ENCODE data around the gene P3H3. TPM values are rescaled to one million over a fixed set of nuclear protein-coding genes. Genes with fewer than 3 reads are reported as not detected.
"Not testable (repeated sequence)": the region's sequence is repeated elsewhere in the genome, so short reads cannot be mapped to it uniquely, and the experiment has no call there.

The P3H3 gene
- total RNA-seq, 1 experiment from 2014 or later = 29.5 TPM

GRCh38 chr12:6888360-6888759 lies 60.2 kb downstream of the P3H3 start:
- DNase-seq (ENCODE audit: low spot score) = peak; percentile 2

GRCh38 chr12:6888794-6889193 lies 60.6 kb downstream of the P3H3 start:
- not testable (repeated sequence) for DNase-seq (ENCODE audit: low spot score)

Other genes starting within 250 kb of the P3H3 start
- gene CHD4, start 221.0 kb upstream of the P3H3 start, total RNA-seq (2014; rRNA removed; shearing (Covaris generic)) = 242 and 246 TPM in 2 replicates
- 0.04 TPM in 1 of 2 replicates, not detected in the other for gene LPAR5, start 192.4 kb upstream of the P3H3 start, total RNA-seq (2014; rRNA removed; shearing (Covaris generic))
- gene ACRBP, start 181.0 kb upstream of the P3H3 start, total RNA-seq (2014; rRNA removed; shearing (Covaris generic)) = not detected in 2 replicates
- 57.8 and 65.7 TPM in 2 replicates for gene ING4, start 165.3 kb upstream of the P3H3 start, total RNA-seq (2014; rRNA removed; shearing (Covaris generic))
- 21.2 and 23.6 TPM in 2 replicates for gene ZNF384, start 139.0 kb upstream of the P3H3 start, total RNA-seq (2014; rRNA removed; shearing (Covaris generic))
- gene PIANP, start 127.6 kb upstream of the P3H3 start, total RNA-seq (2014; rRNA removed; shearing (Covaris generic)) = not detected in 2 replicates
- 93.8 and 93.9 TPM in 2 replicates for gene COPS7A, start 104.4 kb upstream of the P3H3 start, total RNA-seq (2014; rRNA removed; shearing (Covaris generic))
- gene MLF2, start 75.3 kb upstream of the P3H3 start, total RNA-seq (2014; rRNA removed; shearing (Covaris generic)) = 314 and 332 TPM in 2 replicates
- gene PTMS, start 62.0 kb upstream of the P3H3 start, total RNA-seq (2014; rRNA removed; shearing (Covaris generic)) = 122 and 133 TPM in 2 replicates
- gene LAG3, start 55.9 kb upstream of the P3H3 start, total RNA-seq (2014; rRNA removed; shearing (Covaris generic)) = 0.06 TPM in 1 of 2 replicates, not detected in the other
- gene CD4, start 38.9 kb upstream of the P3H3 start, total RNA-seq (2014; rRNA removed; shearing (Covaris generic)) = 0.12 TPM in 1 of 2 replicates, not detected in the other
- 8.5 and 13.8 TPM in 2 replicates for gene GPR162, start 6.6 kb upstream of the P3H3 start, total RNA-seq (2014; rRNA removed; shearing (Covaris generic))
- gene GNB3, start 12.5 kb downstream of the P3H3 start, total RNA-seq (2014; rRNA removed; shearing (Covaris generic)) = 0.12 and 1.0 TPM in 2 replicates
- 75.3 and 101 TPM in 2 replicates for gene CDCA3, start 22.9 kb downstream of the P3H3 start, total RNA-seq (2014; rRNA removed; shearing (Covaris generic))
- 86.2 and 91.4 TPM in 2 replicates for gene USP5, start 23.7 kb downstream of the P3H3 start, total RNA-seq (2014; rRNA removed; shearing (Covaris generic))
- 2,242 and 2,549 TPM in 2 replicates for gene TPI1, start 39.1 kb downstream of the P3H3 start, total RNA-seq (2014; rRNA removed; shearing (Covaris generic))
- gene SPSB2, start 44.9 kb downstream of the P3H3 start, total RNA-seq (2014; rRNA removed; shearing (Covaris generic)) = 10.8 TPM in 2 replicates
- 4.1 and 12.2 TPM in 2 replicates for gene LRRC23, start 76.4 kb downstream of the P3H3 start, total RNA-seq (2014; rRNA removed; shearing (Covaris generic))
- gene ENO2, start 86.2 kb downstream of the P3H3 start, total RNA-seq (2014; rRNA removed; shearing (Covaris generic)) = 10.6 and 11.2 TPM in 2 replicates
- 6.0 and 14.2 TPM in 2 replicates for gene ATN1, start 99.6 kb downstream of the P3H3 start, total RNA-seq (2014; rRNA removed; shearing (Covaris generic))
- gene RNU7-1, start 115.4 kb downstream of the P3H3 start, total RNA-seq (2014; rRNA removed; shearing (Covaris generic)) = not detected in 2 replicates
- gene C12orf57, start 115.6 kb downstream of the P3H3 start, total RNA-seq (2014; rRNA removed; shearing (Covaris generic)) = 219 and 260 TPM in 2 replicates
- gene PTPN6, start 122.9 kb downstream of the P3H3 start, total RNA-seq (2014; rRNA removed; shearing (Covaris generic)) = not detected in 2 replicates
- 486 and 563 TPM in 2 replicates for gene PHB2, start 142.3 kb downstream of the P3H3 start, total RNA-seq (2014; rRNA removed; shearing (Covaris generic))
- 99.6 and 119 TPM in 2 replicates for gene EMG1, start 142.5 kb downstream of the P3H3 start, total RNA-seq (2014; rRNA removed; shearing (Covaris generic))
- 85.6 and 97.8 TPM in 2 replicates for gene LPCAT3, start 190.1 kb downstream of the P3H3 start, total RNA-seq (2014; rRNA removed; shearing (Covaris generic))
- gene C1S, start 232.3 kb downstream of the P3H3 start, total RNA-seq (2014; rRNA removed; shearing (Covaris generic)) = 72.4 and 88.1 TPM in 2 replicates

All from H4 (cell line).